IMR-90 (cell line): Measurements from ENCODE around the gene TMSB15C. TPM values are rescaled to one million over a fixed set of nuclear protein-coding genes. Genes with fewer than 3 reads are reported as not detected.

Source experiments
- ATAC-seq: fragments of 200-7000 bp; cut with Tn5 transposase; 2 replicates; pipeline ENCODE4 v1.9.1; 2020; ENCODE audit warnings: low read depth, mild to moderate bottlenecking, moderate library complexity
- BruUV-seq: library from RNA; stranded (reverse); fragments of 400-500 nt; replicated peaks from 2 replicates; lab custom pipeline; 2021; lab: Mats Ljungman, UMichigan
- CTCF ChIA-PET: fragments of 300-600 bp; formaldehyde crosslinking; extraction: SDS; loops from one replicate; lab custom pipeline; 2021; ENCODE audit warnings: antibody characterized with exemption; lab: Yijun Ruan, JAX
- POLR2A ChIA-PET: fragments of 300-600 bp; sonication (Branson Sonifier 250); formaldehyde crosslinking; loops from one replicate; lab custom pipeline; 2022; ENCODE audit warnings: antibody characterized with exemption; ENCODE audit not compliant: unreplicated experiment; lab: Charles Lee
- DNase-seq: peaks from one replicate; pipeline ENCODE4 v3.0.0; 2013
- H2AFZ ChIP-seq: replicated peaks from 2 replicates; pipeline ENCODE3; 2013; ENCODE audit warnings: low read length, mild to moderate bottlenecking; ENCODE audit not compliant: poor library complexity
- H2AK5ac ChIP-seq: 2 replicates; pipeline ENCODE4 v1.6.1; 2013; ENCODE audit warnings: low read depth, low read length, inconsistent platforms
- H2AK9ac ChIP-seq: replicated peaks from 2 replicates; pipeline ENCODE3; 2013; ENCODE audit warnings: mild to moderate bottlenecking, low read depth, low read length, moderate library complexity; ENCODE audit not compliant: poor library complexity
- H2BK120ac ChIP-seq: 2 replicates; pipeline ENCODE4 v1.6.1; 2013; ENCODE audit warnings: low read depth, low read length, inconsistent platforms
- H2BK15ac ChIP-seq: 3 replicates; pipeline ENCODE4 v1.6.1; 2013; ENCODE audit warnings: low read depth, low read length, inconsistent platforms
- H2BK20ac ChIP-seq: 2 replicates; pipeline ENCODE4 v1.6.1; 2013; ENCODE audit warnings: low read depth, mild to moderate bottlenecking, inconsistent platforms, low read length, moderate library complexity
- H2BK5ac ChIP-seq: 2 replicates; pipeline ENCODE4 v1.6.1; 2013; ENCODE audit warnings: mild to moderate bottlenecking, low read depth, low read length, inconsistent platforms; ENCODE audit not compliant: poor library complexity, severe bottlenecking
- H3K14ac ChIP-seq: replicated peaks from 2 replicates; pipeline ENCODE4 v1.6.1; 2013; ENCODE audit warnings: low read depth, low read length, inconsistent platforms
- H3K18ac ChIP-seq: 2 replicates; pipeline ENCODE4 v1.6.1; 2013; ENCODE audit warnings: low read depth, low read length, control low read depth
- H3K23ac ChIP-seq: 2 replicates; pipeline ENCODE4 v1.6.1; 2013; ENCODE audit warnings: low read depth, low read length, inconsistent platforms
- H3K27ac ChIP-seq: 2 replicates; pipeline ENCODE4 v1.5.1; 2013; ENCODE audit warnings: mild to moderate bottlenecking, control low read depth, low read length; ENCODE audit not compliant: insufficient read depth
- H3K27me3 ChIP-seq: 2 replicates; pipeline ENCODE4 v1.6.1; 2013; ENCODE audit warnings: low read length; ENCODE audit not compliant: control insufficient read depth, insufficient read depth
- H3K36me3 ChIP-seq: 2 replicates; pipeline ENCODE4 v1.6.1; 2013; ENCODE audit warnings: low read length, mixed read lengths; ENCODE audit not compliant: control insufficient read depth, insufficient read depth
- H3K4ac ChIP-seq: 2 replicates; pipeline ENCODE4 v1.6.1; 2013; ENCODE audit warnings: low read depth, low read length, inconsistent platforms
- H3K4me1 ChIP-seq: 2 replicates; pipeline ENCODE4 v1.6.1; 2013; ENCODE audit warnings: low read length, mixed read lengths; ENCODE audit not compliant: control insufficient read depth, insufficient read depth
- H3K4me2 ChIP-seq: 2 replicates; pipeline ENCODE4 v1.6.1; 2013; ENCODE audit warnings: low read depth, mild to moderate bottlenecking, control low read depth, low read length, moderate library complexity
- H3K4me3 ChIP-seq: 2 replicates; pipeline ENCODE4 v1.5.1; 2013; ENCODE audit warnings: low read depth, mild to moderate bottlenecking, control low read depth, low read length, moderate library complexity; ENCODE audit not compliant: insufficient read depth
- H3K56ac ChIP-seq: 2 replicates; pipeline ENCODE4 v1.6.1; 2013; ENCODE audit warnings: low read length, inconsistent platforms; ENCODE audit not compliant: insufficient read depth; ENCODE audit errors: extremely low read depth
- H3K79me1 ChIP-seq, 2 experiments: 2 replicates each; pipeline ENCODE4 v1.6.1; 2013; ENCODE audit warnings: low read length in 2 of 2, inconsistent platforms in 1 of 2, low read depth in 1 of 2
- H3K9ac ChIP-seq: 2 replicates; pipeline ENCODE4 v1.6.1; 2013; ENCODE audit warnings: low read depth, low read length, control low read depth
- H3K9me1 ChIP-seq: 2 replicates; pipeline ENCODE4 v1.6.1; 2013; ENCODE audit warnings: low read length, inconsistent platforms; ENCODE audit not compliant: insufficient read depth
- H3K9me3 ChIP-seq: 2 replicates; pipeline ENCODE4 v1.6.1; 2013; ENCODE audit warnings: low read length; ENCODE audit not compliant: control insufficient read depth, insufficient read depth
- H4K20me1 ChIP-seq: 2 replicates; pipeline ENCODE4 v1.6.1; 2013; ENCODE audit warnings: low read length, inconsistent platforms; ENCODE audit not compliant: insufficient read depth
- H4K5ac ChIP-seq: 2 replicates; pipeline ENCODE4 v1.6.1; 2013; ENCODE audit warnings: mild to moderate bottlenecking, low read depth, low read length, control low read depth
- H4K8ac ChIP-seq, 2 experiments: 2 replicates each; pipeline ENCODE4 v1.6.1; 2013; ENCODE audit warnings: low read depth in 2 of 2, low read length in 2 of 2, control low read depth in 1 of 2, inconsistent platforms in 1 of 2
- H4K91ac ChIP-seq: 2 replicates; pipeline ENCODE4 v1.6.1; 2013; ENCODE audit warnings: low read depth, low read length, inconsistent platforms; ENCODE audit not compliant: insufficient read depth
- CEBPB ChIP-seq: IDR thresholded peaks from 2 replicates; pipeline ENCODE4 v1.6.1; 2012; ENCODE audit warnings: low read depth, low read length, improper control_type of control experiment
- CHD1 ChIP-seq: IDR thresholded peaks from 2 replicates; pipeline ENCODE4 v1.6.1; 2012; ENCODE audit warnings: low read depth, low read length, improper control_type of control experiment
- FOS ChIP-seq: fragments of 150-350 bp; IDR thresholded peaks from 2 replicates; pipeline ENCODE4 v1.6.1; 2016; ENCODE audit warnings: low read depth, low read length
- MAZ ChIP-seq: IDR thresholded peaks from 2 replicates; pipeline ENCODE4 v1.6.1; 2012; ENCODE audit warnings: low read depth, mild to moderate bottlenecking, low read length, improper control_type of control experiment, moderate library complexity, borderline replicate concordance
- MXI1 ChIP-seq: IDR thresholded peaks from 2 replicates; pipeline ENCODE4 v1.6.1; 2012; ENCODE audit warnings: low read depth, mild to moderate bottlenecking, low read length, moderate library complexity, borderline replicate concordance
- NFE2L2 ChIP-seq: fragments of 150-350 bp; IDR thresholded peaks from 2 replicates; pipeline ENCODE4 v1.6.1; 2016; ENCODE audit warnings: low read depth, mild to moderate bottlenecking, low read length
- RAD21 ChIP-seq: IDR thresholded peaks from 2 replicates; pipeline ENCODE4 v1.6.1; 2012; ENCODE audit warnings: low read length, improper control_type of control experiment
- RCOR1 ChIP-seq: IDR thresholded peaks from 2 replicates; pipeline ENCODE4 v1.6.1; 2012; ENCODE audit warnings: mild to moderate bottlenecking, low read length, improper control_type of control experiment; ENCODE audit not compliant: insufficient replicate concordance
- RFX5 ChIP-seq: IDR thresholded peaks from 2 replicates; pipeline ENCODE4 v1.8.0; 2012; ENCODE audit warnings: low read depth, mild to moderate bottlenecking, low read length, moderate library complexity
- SMC3 ChIP-seq: fragments of 150-350 bp; IDR thresholded peaks from 2 replicates; pipeline ENCODE4 v1.6.1; 2016; ENCODE audit warnings: low read depth, mild to moderate bottlenecking, antibody characterized with exemption, low read length, moderate library complexity
- dilution Hi-C: fragments of 300-500 bp; cut with HindIII; formaldehyde crosslinking; loops from one replicate; pipeline ENCODE4 v1.14.3; 2018; ENCODE audit warnings: low sequenced_read_pairs; ENCODE audit not compliant: unreplicated experiment
- in situ Hi-C: fragments of 300-500 bp; cut with MboI; formaldehyde crosslinking; loops from 3 replicates; pipeline ENCODE4 v1.14.3; 2019; ENCODE audit warnings: low sequenced_read_pairs, inconsistent platforms, mixed read lengths
- intact Hi-C: fragments of 100-400 bp; cut with micrococcal nuclease; formaldehyde crosslinking; loops from 2 replicates; pipeline ENCODE4 v1.10.0; 2022
- polyA plus RNA-seq, 3 experiments: library from polyadenylated mRNA; depleted of rRNA; stranded (reverse); fragments of >200 nt; gene quantifications; 2 replicates each; pipeline ENCODE4 v1.2.3, GENCODE V29; 2012; ENCODE audit warnings: low replicate concordance in 1 of 3
- total RNA-seq: library from RNA; depleted of rRNA; stranded (reverse); fragments of >200 nt; gene quantifications from 2 replicates; pipeline ENCODE4 v1.2.3, GENCODE V29; 2012
- TF ChIP-seq, protein P1 (sequence below): fragments of 150-350 bp; IDR thresholded peaks from 2 replicates; pipeline ENCODE4 v1.6.1; 2016; ENCODE audit warnings: low read depth, mild to moderate bottlenecking, low read length, moderate library complexity, borderline replicate concordance

The TMSB15C gene
- total and polyA plus RNA-seq, 2 of the 4 experiments (the other 2 are of a cell fraction), result 1.9 to 2.0 TPM

DNA sequence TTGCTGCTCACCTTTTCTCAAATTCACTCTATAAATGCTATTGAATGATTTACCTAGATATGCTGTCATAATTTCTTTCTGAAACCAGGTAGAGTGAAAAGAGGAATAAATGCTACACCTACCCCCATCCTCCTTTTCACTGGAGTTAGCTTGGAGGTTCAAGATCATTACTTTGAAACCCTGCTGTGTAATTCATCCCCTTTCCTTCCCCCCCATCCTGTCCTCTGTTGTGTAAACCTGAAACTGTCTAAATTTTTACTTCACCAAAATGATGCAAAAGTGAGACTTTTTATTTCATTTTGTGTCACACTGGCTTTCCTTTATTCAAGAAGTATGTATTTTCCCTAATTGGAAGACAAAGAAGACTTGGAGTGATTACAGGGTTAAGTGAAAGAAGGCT is 41.7 kb upstream of the TMSB15C start:
- Histone ChIP-seq H3K79me1 (no peaks in the 10 kb centered on the region), H3K18ac (no peak overlapping the region), H3K56ac (no peak overlapping the region), H3K27me3 (peaks cover 5% of the 10 kb centered on the region), H2BK120ac (no peak overlapping the region), H4K20me1 (no peaks in the 10 kb centered on the region; the same call in 1 of the 2 replicates), H3K9me1 (no peaks in the 10 kb centered on the region), H2AK5ac (no peak overlapping the region), H3K27ac (no peak overlapping the region), H2BK5ac (no peak overlapping the region), H4K91ac (no peak overlapping the region), H4K5ac (no peak overlapping the region), H2BK15ac (no peak overlapping the region), H3K14ac (no peak overlapping the region), H2BK20ac (no peak overlapping the region), H2AK9ac (no peak overlapping the region), H3K9me3 (no peaks in the 10 kb centered on the region), H3K9ac (no peak overlapping the region), H3K23ac (no peak overlapping the region), H4K8ac (no peak overlapping the region), H3K4me2 (no peak overlapping the region), H3K4ac (no peak overlapping the region), H2AFZ (no peak overlapping the region), H3K4me3 (no peak overlapping the region), H3K4me1 (no peaks in the 10 kb centered on the region), H3K36me3 (no peaks in the 10 kb centered on the region)
- no peak for ATAC-seq
- in situ Hi-C loops (loop anchor here (25.0 kb wide), 1 partner anchor 280 kb away; the partner anchor contains the start of gene RAB9B), dilution Hi-C loops (no loop called here), intact Hi-C loops (no loop called here)
- BruUV-seq, result no TSS peak
- TF ChIP-seq SMC3, result no peak
- no peak for TF ChIP-seq FOS
- TF ChIP-seq, protein P1, sequence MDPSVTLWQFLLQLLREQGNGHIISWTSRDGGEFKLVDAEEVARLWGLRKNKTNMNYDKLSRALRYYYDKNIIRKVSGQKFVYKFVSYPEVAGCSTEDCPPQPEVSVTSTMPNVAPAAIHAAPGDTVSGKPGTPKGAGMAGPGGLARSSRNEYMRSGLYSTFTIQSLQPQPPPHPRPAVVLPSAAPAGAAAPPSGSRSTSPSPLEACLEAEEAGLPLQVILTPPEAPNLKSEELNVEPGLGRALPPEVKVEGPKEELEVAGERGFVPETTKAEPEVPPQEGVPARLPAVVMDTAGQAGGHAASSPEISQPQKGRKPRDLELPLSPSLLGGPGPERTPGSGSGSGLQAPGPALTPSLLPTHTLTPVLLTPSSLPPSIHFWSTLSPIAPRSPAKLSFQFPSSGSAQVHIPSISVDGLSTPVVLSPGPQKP, result no peak
- no peak for TF ChIP-seq CEBPB
- TF ChIP-seq RFX5, result no peak
- TF ChIP-seq NFE2L2, result no peak
- TF ChIP-seq MXI1, result no peak
- no peak for TF ChIP-seq MAZ
- no peak for TF ChIP-seq CHD1
- TF ChIP-seq RCOR1, result no peak
- TF ChIP-seq RAD21, result no peak
- ChIA-PET CTCF (no interaction called here), POLR2A (no interaction called here)
- no peak for DNase-seq
